Brain pericyte (primary cell): ENCODE data around the gene ZNF846.
"Not testable (repeated sequence)": the region's sequence is repeated elsewhere in the genome, so short reads cannot be mapped to it uniquely, and the experiment has no call there.

Source experiments
- DNase-seq: peaks from one replicate; pipeline ENCODE4 v3.0.0-alpha.2; 2012; ENCODE audit warnings: low read depth, low spot score

ZNF846 gene

DNA sequence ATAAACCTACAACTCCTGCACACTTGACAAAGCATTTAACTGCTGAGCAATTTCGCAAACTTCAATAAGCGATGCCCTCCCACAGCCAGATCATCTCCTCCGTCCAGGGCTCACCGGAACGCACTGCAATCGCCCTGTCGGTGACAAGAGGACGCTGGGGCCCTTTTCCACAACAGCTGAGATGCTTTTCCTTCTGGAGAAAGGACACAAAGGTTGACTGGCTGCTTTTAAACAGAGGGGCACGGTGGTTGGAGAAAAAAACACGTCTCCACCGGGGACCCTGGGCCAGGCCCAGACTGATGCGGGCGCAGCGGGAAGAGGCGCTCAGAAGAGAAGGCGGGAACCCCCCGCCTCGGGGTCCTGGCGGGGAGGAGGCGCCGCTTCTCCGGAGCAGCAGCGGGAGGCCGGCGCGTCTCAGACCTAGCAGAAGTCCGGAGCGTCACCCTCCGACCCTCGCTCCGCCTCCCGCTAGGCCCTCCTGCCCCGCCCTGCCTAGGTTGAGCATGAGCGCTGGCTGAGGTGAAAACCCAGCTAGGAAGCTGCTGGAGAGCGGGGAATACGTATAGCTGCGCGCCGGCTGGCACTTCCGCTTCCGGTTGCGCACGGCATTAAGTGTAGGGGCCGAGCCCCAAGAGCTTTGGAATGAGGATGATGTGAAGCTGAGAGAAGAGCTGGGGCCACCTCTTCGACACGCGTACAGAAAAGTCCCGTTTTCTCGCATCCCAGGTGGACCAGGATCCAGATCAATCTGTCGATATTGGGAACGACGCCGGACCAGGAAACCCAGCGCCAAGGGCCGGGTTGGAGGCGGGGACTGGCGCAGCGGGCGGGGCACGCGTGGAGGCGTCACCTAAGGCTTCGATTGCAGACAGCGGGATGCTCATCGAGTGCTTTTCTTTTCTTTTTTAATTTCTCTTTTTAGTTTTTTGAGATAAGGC lies at the start of gene ZNF846:
TSS of gene ZNF846 (minus strand) at position 564 of the 938 bp plus-strand sequence. CDS start 3,788 bp downstream, outside the sequence.
- DNase-seq: peak; percentile 78

DNA sequence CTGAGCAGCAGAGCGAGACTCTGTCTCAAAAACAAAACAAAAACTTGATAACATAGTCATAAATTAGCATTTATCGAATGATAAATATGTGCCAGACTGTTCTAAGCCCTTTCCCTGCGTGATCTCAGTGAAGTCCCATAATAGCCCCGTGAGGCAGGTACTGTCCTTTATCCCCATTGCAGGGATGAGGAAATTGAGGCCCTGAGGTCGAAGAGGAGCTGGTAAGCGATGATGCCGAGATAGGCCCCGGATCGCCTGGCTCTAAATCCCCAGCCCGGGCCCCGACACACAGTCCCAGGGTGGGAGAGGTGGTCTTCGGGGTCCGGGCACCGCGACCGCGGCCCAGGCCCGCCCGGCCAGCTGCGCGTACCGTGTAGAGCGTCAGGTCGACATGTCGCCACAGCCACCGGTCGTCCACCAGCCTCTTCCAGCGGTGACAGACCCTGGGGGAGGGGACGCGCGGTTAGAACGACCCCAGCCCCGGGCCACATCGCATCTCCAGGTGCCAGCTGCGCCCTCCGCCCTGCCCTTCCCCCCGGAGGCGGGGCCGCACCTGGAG lies 49.7 kb upstream of the ZNF846 start:
- no peak for DNase-seq

DNA sequence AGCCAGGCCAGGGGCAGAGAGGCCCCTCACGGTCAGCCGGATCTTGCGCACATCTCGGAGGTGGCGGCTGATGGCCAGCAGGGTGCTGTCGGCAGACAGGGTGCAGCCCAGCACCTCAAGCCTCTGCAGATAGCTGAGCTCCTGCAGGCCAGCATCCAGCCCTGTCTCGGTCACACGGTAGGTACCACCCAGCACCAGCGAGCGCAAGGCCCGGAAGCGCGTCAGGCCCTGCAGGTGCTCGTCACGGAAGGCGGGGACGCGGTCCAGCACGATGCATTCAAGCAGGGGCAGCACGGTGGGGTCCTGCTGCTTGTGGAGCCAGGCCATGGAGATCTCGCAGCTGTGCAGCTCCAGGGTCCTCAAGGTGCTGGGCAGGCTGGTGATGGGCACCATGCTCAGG lies 42.6 kb upstream of the ZNF846 start:
- DNase-seq: no peak

DNA sequence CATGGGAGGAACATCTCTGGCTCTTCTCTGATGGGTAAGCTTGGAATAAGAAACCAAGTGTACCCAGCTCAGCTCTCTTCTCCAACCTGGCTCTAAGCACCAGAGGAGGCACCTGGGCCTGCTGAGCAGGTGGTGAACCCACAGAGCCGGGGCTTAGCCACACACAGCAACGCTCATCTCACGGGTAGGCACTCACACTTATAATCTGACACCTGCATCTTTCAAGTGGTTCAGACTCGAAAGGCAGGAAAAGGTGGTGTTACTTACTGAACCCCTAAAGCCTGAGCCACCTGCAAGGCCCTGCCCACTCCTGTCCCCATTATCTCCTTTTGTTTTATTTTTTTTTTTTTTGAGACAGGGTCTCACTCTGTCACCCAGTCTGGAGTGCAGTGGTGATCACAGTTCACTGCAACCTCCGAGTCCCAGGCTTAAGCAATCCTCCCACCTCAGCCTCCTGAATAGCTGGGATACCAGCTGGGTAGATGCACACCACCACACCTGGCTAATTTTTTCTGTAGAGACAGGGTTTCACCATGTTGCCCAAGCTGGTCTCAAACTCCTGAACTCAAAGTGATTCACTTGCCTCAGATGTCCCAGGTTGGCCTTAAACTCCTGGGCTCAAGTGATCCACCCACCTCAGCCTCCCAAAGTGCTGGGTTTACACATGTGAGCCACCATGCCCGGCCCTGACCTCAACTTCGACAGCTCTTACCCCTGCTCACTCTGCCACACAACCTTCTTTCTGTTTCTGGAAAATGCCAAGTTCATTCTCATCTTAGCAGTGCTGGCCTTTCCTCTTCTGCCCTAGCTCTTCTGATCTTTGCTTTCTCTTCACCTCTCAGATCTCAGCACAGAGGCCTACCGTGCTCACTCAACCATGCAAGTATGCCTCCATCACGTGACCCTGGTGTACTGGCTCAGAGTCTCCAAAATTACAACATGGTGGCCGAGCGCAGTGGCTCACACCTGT lies 40.6 kb upstream of the ZNF846 start:
- no peak for DNase-seq

DNA sequence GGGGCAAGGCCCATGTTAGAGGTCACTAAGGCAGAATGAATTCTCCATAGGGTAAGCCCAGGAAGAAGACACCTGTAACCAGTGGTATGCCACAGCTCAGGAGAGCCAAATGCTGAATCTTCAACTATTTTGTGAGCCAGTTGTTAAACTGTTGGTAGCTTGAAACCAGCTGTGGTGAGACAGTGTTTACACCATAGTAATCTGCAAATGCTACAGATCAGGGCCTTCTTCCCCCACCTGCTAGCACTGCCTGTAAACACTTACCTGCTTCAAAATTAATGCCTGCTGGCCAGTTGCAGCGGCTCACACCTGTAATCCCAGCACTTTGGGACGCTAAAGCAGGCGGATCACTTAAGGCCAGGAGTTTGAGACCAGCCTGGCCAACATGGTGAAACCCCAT lies 38.3 kb upstream of the ZNF846 start:
- DNase-seq: no peak

DNA sequence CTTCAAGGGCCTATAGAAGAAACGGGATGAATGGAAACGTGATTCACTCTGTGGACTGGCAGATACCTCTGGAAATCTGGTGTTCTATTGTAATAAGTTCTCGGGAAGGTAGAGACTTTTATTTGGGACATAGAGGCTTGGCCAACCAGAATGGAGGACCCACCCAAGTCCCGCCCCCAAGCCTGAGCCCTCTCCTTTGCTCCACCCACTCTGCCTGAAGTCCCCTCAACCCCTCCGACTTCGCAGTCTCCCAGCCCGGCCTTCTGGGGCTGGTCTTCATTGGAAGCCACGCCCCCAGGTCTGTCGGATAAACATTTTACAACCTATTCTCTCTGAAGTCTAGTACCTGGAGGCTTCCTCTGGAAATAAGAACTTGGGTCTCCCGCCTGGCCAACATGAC lies 33.4 kb upstream of the ZNF846 start:
- DNase-seq: no peak

DNA sequence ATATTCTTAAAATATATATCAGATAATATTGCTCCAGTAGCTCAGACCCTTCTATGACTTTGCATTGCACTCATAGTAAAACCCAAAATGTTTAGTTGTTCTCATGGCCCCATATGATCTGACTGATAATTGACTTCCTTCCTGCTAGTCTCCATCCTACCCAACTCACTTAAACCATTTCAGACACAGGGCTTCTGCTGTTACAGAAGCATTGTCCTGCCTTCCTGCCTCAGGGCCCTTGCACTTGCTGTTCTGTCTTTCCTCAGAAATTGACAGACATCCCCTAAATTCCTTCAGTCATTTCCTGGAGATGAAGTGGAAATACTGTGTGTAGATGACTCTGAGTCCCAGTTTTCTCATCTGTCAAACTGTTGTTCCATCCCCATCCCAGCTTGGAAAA lies 30.6 kb upstream of the ZNF846 start:
- no peak for DNase-seq

DNA sequence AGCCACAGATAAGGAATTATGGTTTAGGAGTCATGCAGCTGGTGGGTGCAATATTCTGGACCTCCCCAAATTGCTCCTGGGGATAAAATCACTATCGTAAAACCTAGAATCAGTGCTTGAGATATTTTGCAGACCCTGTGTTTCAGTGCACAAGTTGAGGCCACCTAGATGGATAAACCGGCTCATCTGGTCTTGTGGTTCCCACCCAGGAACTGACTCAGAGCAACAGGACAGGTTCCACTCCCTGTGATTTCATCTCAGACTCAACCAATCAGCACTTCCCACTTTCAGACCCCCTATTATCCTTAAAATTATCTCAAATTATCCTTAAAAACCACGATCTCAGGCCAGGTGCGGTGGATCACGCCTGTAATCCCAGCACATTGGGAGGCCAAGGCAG lies 29.3 kb upstream of the ZNF846 start:
- DNase-seq: no peak

DNA sequence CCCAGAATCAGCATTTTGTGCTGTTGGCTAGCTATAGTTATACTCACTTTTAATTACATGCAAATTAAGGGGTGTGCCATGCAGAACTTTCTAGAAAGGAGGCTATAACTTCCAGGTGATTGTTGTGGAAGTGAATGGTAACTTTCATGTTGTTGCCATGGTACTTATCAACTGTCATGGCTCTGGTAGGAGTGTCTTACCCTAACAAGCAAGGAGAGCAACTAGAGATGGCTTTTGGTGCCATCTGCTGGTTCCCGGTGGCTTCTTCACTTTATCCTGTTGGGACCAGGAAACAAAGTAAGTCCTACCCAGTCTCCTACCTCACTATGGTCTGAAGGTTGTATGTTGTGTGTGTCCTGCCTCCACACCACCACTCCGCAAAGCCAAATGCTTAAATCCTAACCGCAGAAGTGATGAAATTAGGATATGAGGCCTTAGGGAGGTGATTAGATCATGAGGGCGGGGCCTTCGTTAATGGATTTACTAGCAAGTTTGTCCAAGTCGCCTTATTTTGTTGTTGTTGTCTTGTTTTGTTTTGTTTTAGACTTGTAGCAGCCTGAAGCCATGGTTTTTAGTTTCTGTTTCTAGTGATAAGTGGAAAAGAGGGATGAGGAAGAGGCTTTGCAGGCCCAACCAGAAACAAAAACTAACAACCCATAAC lies 27.7 kb upstream of the ZNF846 start:
- peak; percentile 78 for DNase-seq

DNA sequence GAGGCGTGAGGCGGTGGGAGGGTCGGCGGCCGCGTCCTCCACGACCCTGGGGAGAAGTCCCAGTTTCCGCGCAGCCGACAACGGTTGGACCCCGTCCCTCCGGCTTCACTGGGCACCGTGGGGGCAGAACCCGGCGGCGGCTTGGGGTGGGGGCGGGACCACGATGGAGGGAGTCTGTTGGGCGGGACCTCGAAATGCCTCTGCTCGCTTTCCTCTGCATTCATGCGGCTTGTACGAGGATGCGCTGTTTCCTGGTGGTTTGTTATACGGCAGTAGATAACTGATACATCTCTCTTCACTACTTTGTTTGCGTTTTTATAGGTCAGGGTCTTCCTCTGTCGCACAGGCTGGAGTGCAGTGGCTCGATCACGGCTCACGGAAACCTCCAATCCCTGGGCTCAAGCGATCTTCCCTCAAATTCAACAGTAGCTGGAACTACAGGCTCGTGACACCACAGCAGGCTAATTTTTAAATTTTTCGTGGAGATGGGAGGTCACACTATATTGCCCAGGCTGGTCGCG lies 24.6 kb upstream of the ZNF846 start:
- DNase-seq: no peak

DNA sequence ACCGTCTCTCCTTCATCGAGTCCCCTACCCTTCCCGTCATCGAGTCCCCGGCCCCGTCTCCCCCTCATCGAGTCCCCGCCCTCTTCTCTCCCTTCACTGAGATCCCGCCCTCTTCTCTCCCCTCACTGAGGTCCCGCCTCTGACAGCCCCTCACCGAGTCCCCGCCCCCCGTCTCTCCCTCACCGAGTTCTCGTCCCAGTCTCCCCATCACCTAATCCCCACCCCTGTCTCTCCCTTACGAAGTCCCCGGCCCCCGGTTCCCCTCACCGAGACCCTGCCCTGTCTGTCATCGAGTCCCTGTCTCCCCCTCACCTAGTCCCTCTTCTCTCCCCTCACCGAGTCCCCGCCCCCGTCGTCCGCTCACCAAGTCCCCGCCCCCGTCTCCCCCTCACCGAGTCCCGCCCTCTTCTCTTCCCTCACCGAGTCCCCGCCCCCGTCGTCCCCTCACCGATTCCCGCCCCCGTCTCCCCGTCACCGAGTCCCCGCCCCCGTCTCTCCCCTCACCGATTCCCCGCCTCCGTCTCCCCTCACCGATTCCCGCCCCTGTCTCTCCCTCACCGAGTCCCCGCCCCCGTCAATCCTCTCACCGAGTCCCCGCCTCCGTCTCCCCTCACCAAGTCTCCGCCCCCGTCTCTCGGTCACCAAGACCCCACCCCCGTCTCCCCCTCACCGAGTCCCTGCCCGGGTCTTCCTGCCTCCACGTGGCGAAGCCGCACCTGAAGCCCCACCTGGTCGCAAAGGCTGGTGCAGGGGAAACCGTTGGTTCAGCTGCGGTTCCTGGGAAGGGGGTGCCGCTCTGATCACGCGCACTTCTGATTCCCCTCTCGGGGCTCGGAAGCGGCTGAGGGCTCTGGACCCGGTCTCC lies 23.9 kb upstream of the ZNF846 start:
- peak; percentile 84 for DNase-seq

DNA sequence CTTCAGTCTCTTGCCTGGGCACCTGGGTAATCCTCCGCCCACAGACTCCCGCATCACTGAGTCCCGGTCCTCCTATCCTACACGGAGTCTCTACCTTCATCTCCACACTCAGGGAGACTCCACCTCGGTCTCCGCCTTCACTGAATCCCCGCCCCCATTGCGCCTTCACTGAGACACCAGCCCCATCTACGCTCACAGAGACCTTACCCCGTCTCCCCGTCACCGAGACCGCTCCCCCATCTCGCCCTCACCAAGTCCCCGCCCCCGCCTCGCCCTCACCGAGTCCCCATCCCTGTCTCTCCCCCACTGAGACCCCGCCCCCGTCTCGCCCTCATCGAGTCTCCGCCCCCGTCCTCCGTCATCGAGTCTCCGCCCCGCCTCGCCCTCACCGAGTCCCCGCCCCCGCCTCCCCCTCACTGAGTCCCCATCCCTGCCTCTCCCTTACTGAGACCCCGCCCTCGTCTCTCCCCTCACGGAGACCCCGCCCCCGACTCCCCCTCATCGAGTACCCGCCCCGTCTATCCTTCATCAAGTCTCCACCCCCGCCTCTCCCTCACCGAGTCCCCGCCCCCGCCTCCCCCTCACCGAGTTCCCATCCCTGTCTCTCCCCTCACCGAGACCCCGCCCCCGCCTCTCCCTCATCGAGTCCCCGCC lies 23.1 kb upstream of the ZNF846 start:
- DNase-seq: peak; percentile 80

DNA sequence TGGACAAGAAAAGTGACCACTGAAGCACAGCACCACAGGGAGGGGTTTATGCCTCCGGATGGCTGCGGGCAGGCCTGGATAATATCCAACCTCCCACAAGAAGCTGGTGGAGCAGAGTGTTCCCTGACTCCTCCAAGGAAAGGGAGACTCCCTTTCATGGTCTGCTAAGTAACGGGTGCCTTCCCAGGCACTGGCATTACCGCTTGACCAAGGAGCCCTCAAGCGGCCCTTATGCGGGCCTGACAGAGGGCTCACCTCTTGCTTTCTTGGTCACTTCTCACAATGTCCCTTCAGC lies 22.5 kb upstream of the ZNF846 start:
- not testable (repeated sequence) for DNase-seq

DNA sequence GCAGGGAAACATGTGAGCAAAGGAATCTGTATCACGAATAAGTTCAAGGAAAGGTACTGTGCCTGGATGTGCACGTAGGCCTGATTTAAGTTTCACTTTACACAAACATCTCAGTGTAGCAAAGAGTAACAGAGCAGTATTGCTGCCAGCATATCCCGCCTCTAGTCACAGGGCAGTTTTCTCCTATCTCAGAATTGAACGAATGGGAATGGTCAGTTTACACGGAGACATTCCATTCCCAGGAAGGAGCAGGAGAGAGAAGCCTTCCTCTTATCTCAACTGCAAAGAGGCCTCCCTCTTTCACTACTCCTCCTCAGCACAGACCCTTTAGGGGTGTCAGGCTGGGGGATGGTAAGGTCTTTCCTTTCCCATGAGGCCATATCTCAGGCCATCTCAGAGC lies 21.0 kb upstream of the ZNF846 start:
- not testable (repeated sequence) for DNase-seq

DNA sequence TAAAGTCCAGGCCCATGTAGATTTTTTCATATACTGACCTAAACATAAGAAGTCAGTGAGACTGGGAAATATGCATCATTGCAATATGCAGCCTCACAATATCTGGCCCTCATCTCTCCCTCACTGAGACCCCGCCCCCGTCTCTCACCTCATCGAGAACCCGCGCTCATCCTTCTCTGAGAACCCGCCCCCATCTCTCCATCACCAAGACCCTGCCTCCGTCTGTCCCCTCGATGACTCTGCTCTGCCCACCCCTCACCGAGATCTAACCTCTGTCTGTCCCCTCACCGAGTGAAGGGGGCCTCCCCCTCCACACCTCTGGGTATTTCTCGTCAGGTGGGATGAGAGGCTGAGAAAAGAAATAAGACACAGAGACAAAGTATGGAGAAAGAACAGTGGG lies 20.5 kb upstream of the ZNF846 start:
- no peak for DNase-seq

DNA sequence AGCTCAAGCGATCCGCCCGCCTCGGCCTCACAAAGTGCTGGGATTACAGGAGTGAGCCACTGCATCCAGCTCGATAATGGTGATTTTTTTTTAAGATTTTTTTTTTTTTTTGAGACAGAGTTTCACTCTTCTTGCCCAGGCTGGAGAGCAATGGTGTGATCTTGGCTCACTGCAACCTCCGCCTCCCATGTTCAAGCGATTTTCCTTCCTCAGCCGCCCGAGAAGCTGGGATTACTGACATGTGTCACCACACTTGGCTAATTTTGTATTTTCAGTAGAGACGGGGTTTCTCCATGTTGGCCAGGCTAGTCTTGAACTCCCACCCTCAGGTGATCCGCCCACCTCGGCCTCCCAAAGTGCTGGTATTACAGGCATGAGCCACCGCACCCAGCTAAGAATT lies 20.1 kb upstream of the ZNF846 start:
- DNase-seq: not testable (repeated sequence)

DNA sequence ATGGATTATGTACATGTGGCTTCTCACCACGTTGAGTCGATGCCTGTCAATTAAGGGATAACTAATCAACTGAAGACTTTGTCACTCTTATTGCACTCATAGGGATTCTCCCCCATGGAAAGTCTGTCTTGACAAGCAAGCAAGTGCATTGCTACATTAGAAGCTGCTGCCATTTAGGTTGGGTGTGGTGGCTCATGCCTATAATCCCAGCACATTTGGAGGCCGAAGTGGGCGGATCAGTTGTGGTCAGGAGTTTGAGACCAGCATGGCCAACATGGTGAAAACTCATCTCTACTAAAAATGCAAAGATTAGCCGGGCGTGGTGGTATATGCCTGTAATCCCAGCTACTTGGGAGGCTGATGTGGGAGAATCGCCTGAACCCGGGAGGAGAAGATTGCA lies 18.3 kb upstream of the ZNF846 start:
- DNase-seq: no peak

DNA sequence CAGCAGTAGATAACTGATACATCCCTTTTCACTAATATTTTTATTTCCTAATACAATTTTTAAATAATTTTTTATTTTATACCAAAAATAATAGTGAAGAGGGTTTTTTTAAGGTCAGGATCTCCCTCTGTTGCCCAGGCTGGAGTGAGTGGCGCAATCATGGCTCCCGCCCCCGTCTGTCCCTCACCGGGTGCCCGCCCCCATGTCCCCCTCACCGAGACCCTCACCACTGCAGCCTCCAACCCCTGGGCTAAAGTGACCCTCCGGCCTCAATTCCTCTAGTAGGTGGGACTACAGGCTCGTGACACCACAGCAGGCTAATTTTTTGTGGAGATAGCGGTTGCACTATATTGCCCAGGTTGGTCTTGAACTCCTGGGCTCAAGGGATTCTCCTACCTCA lies 17.8 kb upstream of the ZNF846 start:
- DNase-seq: no peak

DNA sequence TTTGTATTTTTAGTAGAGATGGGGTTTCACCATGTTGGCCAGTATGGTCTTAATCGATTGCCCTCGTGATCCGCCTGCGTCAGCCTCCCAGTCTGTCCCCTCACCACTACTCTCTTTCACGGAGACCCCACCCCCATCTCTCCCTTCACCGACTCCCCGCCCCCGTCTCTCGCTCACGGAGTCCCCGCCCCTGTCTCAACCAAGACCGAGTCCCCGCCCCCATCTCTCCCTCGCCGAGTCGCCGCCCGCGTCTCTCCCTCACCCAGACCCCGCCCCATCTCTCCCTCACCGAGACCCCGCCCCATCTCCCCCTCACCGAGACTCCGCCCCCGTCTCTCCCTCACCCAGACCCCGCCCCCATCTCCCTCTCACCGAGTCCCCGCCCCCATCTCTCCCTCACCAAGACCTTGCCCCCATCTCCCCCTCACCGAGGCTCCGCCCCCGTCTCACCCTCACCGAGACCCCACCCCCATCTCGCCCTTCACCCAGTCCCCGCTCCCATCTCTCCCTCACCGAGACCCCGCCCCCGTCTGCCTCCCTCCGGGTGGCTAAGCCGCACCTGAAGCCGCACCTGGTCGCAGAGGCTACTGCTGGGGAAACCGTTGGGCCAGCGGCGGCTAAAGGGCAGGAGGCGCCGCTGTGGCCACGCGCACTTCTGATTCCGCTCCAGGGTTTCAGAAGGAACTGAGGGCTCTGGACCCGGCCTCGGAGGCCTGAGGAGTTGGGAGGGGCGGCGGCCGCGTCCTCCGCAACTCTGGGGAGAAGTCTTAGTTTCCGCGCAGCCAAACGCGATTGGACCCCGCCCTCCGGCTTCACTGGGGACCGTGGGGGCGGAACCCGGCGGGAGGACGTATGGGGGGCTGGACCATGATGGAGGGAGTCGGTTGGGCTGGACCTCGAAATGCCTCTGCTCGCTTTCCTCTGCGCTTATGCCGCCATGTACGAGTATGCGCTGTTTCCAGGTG lies 17.1 kb upstream of the ZNF846 start:
- peak; percentile 86 for DNase-seq
